DND-41 (cell line): ENCODE data around the gene DLG2.

ENCODE experiments used
- CTCF ChIP-seq: IDR thresholded peaks from 2 replicates; pipeline ENCODE4 v1.5.1; 2012; ENCODE audit warnings: borderline replicate concordance, low read length, moderate library complexity, mild to moderate bottlenecking; ENCODE audit not compliant: poor library complexity, severe bottlenecking; ENCODE audit errors: extremely low read depth
- EZH2 ChIP-seq: IDR thresholded peaks from 3 replicates; pipeline ENCODE4 v1.6.1; 2012; ENCODE audit warnings: borderline replicate concordance, low read depth, mild to moderate bottlenecking, moderate library complexity, low read length, inconsistent platforms; ENCODE audit not compliant: severe bottlenecking

DNA sequence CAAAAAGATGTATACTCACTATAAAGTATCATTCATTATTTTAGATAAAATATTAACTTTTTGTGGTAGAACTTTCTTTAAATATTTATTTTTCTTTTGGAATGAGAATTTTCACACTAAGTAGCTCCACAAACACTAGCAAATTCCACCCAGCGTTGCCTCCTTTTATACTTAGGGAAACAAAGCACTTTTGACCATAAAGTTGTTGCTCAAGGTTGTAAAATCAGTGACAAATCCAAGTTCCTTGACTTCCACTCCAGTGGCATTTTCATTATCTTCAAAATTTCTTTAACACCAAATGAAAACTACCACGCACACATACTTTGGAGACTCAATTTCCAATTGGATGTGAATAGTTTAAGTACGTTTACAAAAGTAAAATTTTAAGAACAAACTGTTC, 431.2 kb downstream of the DLG2 start:
- no peak for TF ChIP-seq CTCF
- TF ChIP-seq EZH2, result no peak
